Mesenchymal stem cell (in vitro differentiated cells and primary cell): Measurements from ENCODE around the gene TCF4.

Source experiments
- DNase-seq: peaks from one replicate; pipeline ENCODE4 v3.0.0-alpha.2; 2013
- H2AFZ ChIP-seq: one replicate; pipeline ENCODE4 v1.6.1; 2013; ENCODE audit warnings: low read depth, mild to moderate bottlenecking, control low read depth, inconsistent platforms, low read length, moderate library complexity
- H2AK5ac ChIP-seq: 2 replicates; pipeline ENCODE4 v1.6.1; 2013; ENCODE audit warnings: low read length, moderate library complexity, mild to moderate bottlenecking, inconsistent platforms; ENCODE audit not compliant: severe bottlenecking
- H2BK120ac ChIP-seq: one replicate; pipeline ENCODE4 v1.6.1; 2013; ENCODE audit warnings: low read depth, mild to moderate bottlenecking, inconsistent platforms, low read length, moderate library complexity
- H2BK12ac ChIP-seq, 2 experiments: one replicate each; pipeline ENCODE4 v1.6.1; 2013; ENCODE audit warnings: inconsistent platforms in 2 of 2, low read length in 2 of 2, mild to moderate bottlenecking in 2 of 2, moderate library complexity in 2 of 2, control low read depth in 1 of 2
- H2BK15ac ChIP-seq: one replicate; pipeline ENCODE4 v1.6.1; 2013; ENCODE audit warnings: mild to moderate bottlenecking, low read depth, inconsistent platforms; ENCODE audit not compliant: poor library complexity, severe bottlenecking
- H2BK5ac ChIP-seq: 2 replicates; pipeline ENCODE4 v1.6.1; 2013; ENCODE audit warnings: low read depth, mild to moderate bottlenecking, low read length, control low read depth, inconsistent platforms; ENCODE audit not compliant: poor library complexity, severe bottlenecking
- H3K14ac ChIP-seq, 2 experiments: one replicate each; pipeline ENCODE4 v1.6.1; 2013; ENCODE audit warnings: inconsistent platforms in 2 of 2, low read length in 2 of 2, control low read depth in 1 of 2, mild to moderate bottlenecking in 1 of 2, moderate library complexity in 1 of 2
- H3K18ac ChIP-seq, 2 experiments: one replicate each; pipeline ENCODE4 v1.6.1; 2013; ENCODE audit warnings: inconsistent platforms in 2 of 2, low read length in 2 of 2, control low read depth in 1 of 2, low read depth in 1 of 2, mild to moderate bottlenecking in 1 of 2
- H3K23ac ChIP-seq, 2 experiments: one replicate each; pipeline ENCODE4 v1.6.1; 2013; ENCODE audit warnings: inconsistent platforms in 2 of 2, low read length in 2 of 2, mild to moderate bottlenecking in 2 of 2, moderate library complexity in 2 of 2, control low read depth in 1 of 2
- H3K27ac ChIP-seq: 2 replicates; pipeline ENCODE4 v1.5.1; 2013; ENCODE audit warnings: mild to moderate bottlenecking, moderate library complexity, low read length, control low read depth, inconsistent platforms; ENCODE audit not compliant: poor library complexity, severe bottlenecking
- H3K27me3 ChIP-seq, 2 experiments: 2 replicates each; pipeline versions ENCODE4 v1.6.1 to v1.7.0; 2013; ENCODE audit warnings: low read length in 2 of 2, mild to moderate bottlenecking in 2 of 2, moderate library complexity in 2 of 2, control low read depth in 1 of 2, inconsistent platforms in 1 of 2; ENCODE audit not compliant: control insufficient read depth in 1 of 2, insufficient read depth in 1 of 2
- H3K36me3 ChIP-seq, 2 experiments: 2 replicates each; pipeline versions ENCODE4 v1.6.1 to v1.7.0; 2013; ENCODE audit warnings: low read length in 2 of 2, control low read depth in 1 of 2, inconsistent platforms in 1 of 2, low read depth in 1 of 2, mild to moderate bottlenecking in 1 of 2; ENCODE audit not compliant: insufficient read depth in 2 of 2, control insufficient read depth in 1 of 2
- H3K4ac ChIP-seq, 2 experiments: one replicate each; pipeline ENCODE4 v1.6.1; 2013; ENCODE audit warnings: inconsistent platforms in 2 of 2, low read length in 2 of 2, mild to moderate bottlenecking in 2 of 2, moderate library complexity in 2 of 2, control low read depth in 1 of 2, low read depth in 1 of 2
- H3K4me1 ChIP-seq: 2 replicates; pipeline ENCODE4 v1.6.1; 2013; ENCODE audit warnings: low read depth, low read length, control low read depth; ENCODE audit not compliant: control insufficient read depth, insufficient read depth
- H3K4me2 ChIP-seq: 2 replicates; pipeline ENCODE4 v1.6.1; 2013; ENCODE audit warnings: low read length, mild to moderate bottlenecking, inconsistent platforms; ENCODE audit not compliant: poor library complexity, severe bottlenecking
- H3K4me3 ChIP-seq, 2 experiments: 2 replicates each; pipeline versions ENCODE4 v1.5.1 to v1.7.0; 2013; ENCODE audit warnings: low read length in 2 of 2, mild to moderate bottlenecking in 2 of 2, control low read depth in 1 of 2, low read depth in 1 of 2; ENCODE audit not compliant: insufficient read depth in 1 of 2
- H3K79me1 ChIP-seq: replicated peaks from 2 replicates; pipeline ENCODE4 v1.6.1; 2013; ENCODE audit warnings: mild to moderate bottlenecking, control low read depth, low read length, inconsistent platforms; ENCODE audit not compliant: poor library complexity, severe bottlenecking
- H3K9ac ChIP-seq: 2 replicates; pipeline ENCODE4 v1.7.0; 2013; ENCODE audit warnings: mild to moderate bottlenecking, low read length, moderate library complexity
- H3K9me3 ChIP-seq: 2 replicates; pipeline ENCODE4 v1.7.0; 2013; ENCODE audit warnings: mild to moderate bottlenecking, low read length; ENCODE audit not compliant: control insufficient read depth
- H4K8ac ChIP-seq: one replicate; pipeline ENCODE4 v1.6.1; 2013; ENCODE audit warnings: inconsistent platforms, mild to moderate bottlenecking, low read length, moderate library complexity
- H4K91ac ChIP-seq: one replicate; pipeline ENCODE4 v1.6.1; 2013; ENCODE audit warnings: mild to moderate bottlenecking, low read length, inconsistent platforms
- WGBS: methylation state at CpG from one replicate; pipeline ENCODE4 v1.1.7; 2013; ENCODE audit warnings: mixed read lengths; 5-methylcytosine and 5-hydroxymethylcytosine counted together

TCF4 gene

DNA sequence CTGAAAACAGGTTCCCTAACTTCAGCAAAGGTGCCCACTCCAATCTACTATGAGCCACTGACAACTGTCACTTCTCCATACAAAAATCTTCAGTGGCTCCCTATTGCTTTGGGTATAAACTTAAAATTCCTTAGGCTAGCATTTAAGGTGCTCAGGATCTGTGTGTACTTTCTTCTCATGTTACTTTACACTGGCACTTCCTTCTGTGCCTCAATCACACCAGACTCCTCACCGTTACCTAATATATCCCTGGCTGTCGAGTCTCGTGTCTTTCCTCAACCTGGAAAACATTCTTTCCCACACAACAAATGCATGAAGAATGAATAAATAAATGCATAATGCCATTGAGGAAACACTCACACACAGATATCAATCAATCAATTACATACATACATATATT is 101.1 kb downstream of the TCF4 start:
- no peak overlapping the region for H2BK12ac ChIP-seq
- no peak for DNase-seq
- H3K4me2 ChIP-seq: no peak overlapping the region
- no peak overlapping the region for H4K8ac ChIP-seq
- H3K36me3 ChIP-seq: peaks cover 0 to 13% of the 10 kb centered on the region in 2 experiments
- no peak overlapping the region for H3K23ac ChIP-seq
- H3K27ac ChIP-seq: no peak overlapping the region
- no peak overlapping the region for H3K14ac ChIP-seq
- no peak overlapping the region for H2BK120ac ChIP-seq
- no peak overlapping the region for H2AK5ac ChIP-seq
- H4K91ac ChIP-seq: no peak overlapping the region
- no peaks in the 10 kb centered on the region for H3K9me3 ChIP-seq
- H3K79me1 ChIP-seq: peaks cover 18% of the 10 kb centered on the region
- WGBS: 97% methylated on average over 3 of the region's 3 CpGs
- no peak overlapping the region for H2AFZ ChIP-seq
- no peak overlapping the region for H3K4ac ChIP-seq
- H2BK5ac ChIP-seq: no peak overlapping the region
- H3K4me3 ChIP-seq: no peak overlapping the region
- H3K9ac ChIP-seq: no peak overlapping the region
- no peak overlapping the region for H3K18ac ChIP-seq
- no peaks in the 10 kb centered on the region for H3K4me1 ChIP-seq
- H2BK15ac ChIP-seq: no peak overlapping the region
- H3K27me3 ChIP-seq: no peaks in the 10 kb centered on the region

- Histone ChIP-seq H3K14ac (no peak overlapping the region), H2BK12ac (no peak overlapping the region), H4K8ac (no peak overlapping the region), H3K27ac (no peak overlapping the region), H2AFZ (no peak overlapping the region), H3K4me3 (no peak overlapping the region), H3K23ac (no peak overlapping the region), H2AK5ac (no peak overlapping the region), H3K4me1 (no peaks in the 10 kb centered on the region), H3K18ac (no peak overlapping the region), H3K9ac (peak overlapping the region; percentile 14), H2BK120ac (no peak overlapping the region), H4K91ac (no peak overlapping the region), H2BK15ac (no peak overlapping the region), H3K79me1 (peaks cover 16% of the 10 kb centered on the region), H3K9me3 (no peaks in the 10 kb centered on the region), H3K27me3 (no peaks in the 10 kb centered on the region), H3K36me3 (peaks cover 0 to 16% of the 10 kb centered on the region in 2 experiments), H3K4me2 (no peak overlapping the region), H3K4ac (no peak overlapping the region), H2BK5ac (no peak overlapping the region)
- DNase-seq: no peak
- 100% methylated on average over 1 of the region's 2 CpGs for WGBS
These were observed 102.3 kb downstream of the TCF4 start for GRCh38 chr18:55485666-55486065.

GRCh38 chr18:55484773-55485172 is 103.2 kb downstream of the TCF4 start:
- WGBS: 97% methylated on average over 2 of the region's 2 CpGs
- Histone ChIP-seq H3K27me3 (no peaks in the 10 kb centered on the region), H3K36me3 (peaks cover 0 to 16% of the 10 kb centered on the region in 2 experiments), H3K14ac (no peak overlapping the region), H2AK5ac (no peak overlapping the region), H3K9ac (no peak overlapping the region), H2AFZ (no peak overlapping the region), H3K4ac (no peak overlapping the region), H2BK5ac (no peak overlapping the region), H3K23ac (no peak overlapping the region), H3K4me1 (no peaks in the 10 kb centered on the region), H3K4me2 (no peak overlapping the region), H4K91ac (no peak overlapping the region), H2BK12ac (no peak overlapping the region), H3K18ac (no peak overlapping the region), H3K79me1 (peaks cover 15% of the 10 kb centered on the region), H4K8ac (no peak overlapping the region), H3K4me3 (no peak overlapping the region), H2BK120ac (no peak overlapping the region), H3K9me3 (no peaks in the 10 kb centered on the region), H3K27ac (no peak overlapping the region), H2BK15ac (no peak overlapping the region)
- no peak for DNase-seq

DNA sequence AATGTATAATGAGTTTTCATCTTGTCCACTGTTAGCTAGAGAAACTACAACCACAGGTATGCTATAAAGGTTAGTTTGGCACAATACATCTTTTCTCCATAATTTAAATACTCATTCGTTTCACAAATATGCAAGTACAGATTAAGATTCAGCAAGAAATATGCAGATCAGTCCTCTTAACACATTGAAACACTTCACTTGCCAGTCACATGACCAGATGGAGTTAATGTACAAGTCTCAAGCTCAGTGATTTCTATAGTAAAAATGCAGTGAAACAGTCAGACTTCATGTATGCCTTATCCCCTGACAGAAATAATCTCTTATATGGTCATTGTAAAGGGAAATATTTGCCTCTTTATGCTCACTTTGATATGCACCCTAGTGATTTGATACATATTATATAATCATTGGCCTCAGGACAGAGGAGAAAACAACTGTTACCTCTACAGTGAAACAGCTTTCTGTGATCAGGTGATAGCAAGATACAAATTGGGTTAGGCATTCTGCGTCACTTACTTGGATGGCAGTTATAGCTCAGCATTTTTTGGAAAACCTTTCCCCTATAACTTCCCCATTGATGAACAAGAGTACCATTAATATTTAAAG is 104.6 kb downstream of the TCF4 start:
- no peak overlapping the region for H2AFZ ChIP-seq
- H3K4ac ChIP-seq: no peak overlapping the region
- H2BK12ac ChIP-seq: no peak overlapping the region
- H2BK15ac ChIP-seq: no peak overlapping the region
- no peak overlapping the region for H3K18ac ChIP-seq
- no peak overlapping the region for H4K91ac ChIP-seq
- 100% methylated on average over 2 of the region's 2 CpGs for WGBS
- peaks cover 0 to 16% of the 10 kb centered on the region in 2 experiments for H3K36me3 ChIP-seq
- no peak overlapping the region for H3K9ac ChIP-seq
- H3K4me3 ChIP-seq: no peak overlapping the region
- H3K27me3 ChIP-seq: no peaks in the 10 kb centered on the region
- no peak overlapping the region for H3K23ac ChIP-seq
- no peak overlapping the region for H2BK120ac ChIP-seq
- H2AK5ac ChIP-seq: no peak overlapping the region
- no peak overlapping the region for H3K4me2 ChIP-seq
- no peaks in the 10 kb centered on the region for H3K9me3 ChIP-seq
- H3K27ac ChIP-seq: no peak overlapping the region
- no peak overlapping the region for H4K8ac ChIP-seq
- H2BK5ac ChIP-seq: no peak overlapping the region
- H3K4me1 ChIP-seq: no peaks in the 10 kb centered on the region
- DNase-seq: no peak
- peaks cover 17% of the 10 kb centered on the region for H3K79me1 ChIP-seq
- no peak overlapping the region for H3K14ac ChIP-seq
